Mammary epithelial cell (primary cell): Measurements from ENCODE around the gene CENPB.

Source experiments
- CTCF ChIP-seq, 2 donors: IDR thresholded peaks in 1 of 2; conservative IDR thresholded peaks in 1 of 2; 2 replicates each; pipeline ENCODE4 v1.5.1; 2011 to 2012; ENCODE audit warnings: inconsistent platforms in 2 of 2, low read length in 2 of 2, mild to moderate bottlenecking in 2 of 2, control low read depth in 1 of 2, low read depth in 1 of 2; ENCODE audit not compliant: insufficient read depth in 1 of 2; ENCODE audit errors: extremely low read depth in 1 of 2
- EZH2 ChIP-seq: IDR thresholded peaks from 2 replicates; pipeline ENCODE4 v1.6.1; 2012; ENCODE audit warnings: low read length, inconsistent platforms, borderline replicate concordance

DNA sequence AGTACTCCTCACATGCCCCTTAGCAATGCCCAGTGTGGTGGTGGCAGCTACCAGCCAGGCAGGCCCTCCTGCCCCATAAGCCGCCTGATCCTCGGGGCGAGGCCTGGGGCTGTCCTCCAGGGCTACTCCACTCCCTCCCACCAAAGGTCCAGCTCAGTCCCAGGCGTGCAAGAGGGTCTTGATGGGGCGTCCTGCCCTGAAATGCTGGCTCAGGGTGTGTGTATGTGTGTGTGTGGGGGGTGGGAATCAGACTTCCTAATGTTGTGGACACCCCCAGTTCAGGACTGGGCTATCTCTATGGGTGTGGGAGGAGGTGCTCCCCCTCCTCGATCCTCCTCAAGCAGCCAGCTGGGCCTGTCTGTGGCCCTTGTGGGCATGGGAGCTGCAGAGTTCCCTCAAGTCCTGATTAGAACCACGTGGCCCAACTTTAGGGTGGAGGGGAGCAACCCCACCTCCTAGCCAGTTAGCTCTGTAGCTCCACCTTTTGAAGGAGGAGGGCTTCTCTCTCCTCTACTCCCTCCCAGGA lies 46.6 kb downstream of the CENPB start:
- TF ChIP-seq CTCF (conservative IDR thresholded peaks at IDR 0.05 in 1 of 2, IDR thresholded peaks at IDR 0.05 in 1 of 2; ENCODE audit: extremely low read depth in 1 of 2, insufficient read depth in 1 of 2, low read depth in 1 of 2, low read length in 2 of 2) (no peak), EZH2 (no peak)
